Breast epithelium (tissue), 4 donors: ENCODE results near the gene SNX13. TPM values are rescaled to one million over a fixed set of nuclear protein-coding genes. Genes with fewer than 3 reads are reported as not detected.

ENCODE experiments used
- DNase-seq, 2 donors: peaks; one replicate each; pipeline ENCODE4 v3.0.0-alpha.2; 2019; ENCODE audit warnings: low spot score in 2 of 2
- H3K27ac ChIP-seq, 2 donors: fragments of 200-600 bp; sonication (generic) in 1 of 2; one replicate each; pipeline ENCODE4 v1.5.1; 2016 to 2019; ENCODE audit warnings: mild to moderate bottlenecking in 1 of 2
- H3K27me3 ChIP-seq, 2 donors: fragments of 200-600 bp; sonication (generic) in 1 of 2; one replicate each; pipeline versions ENCODE4 v1.5.1 to v1.6.0; 2017 to 2019; ENCODE audit warnings: control low read depth in 1 of 2, mild to moderate bottlenecking in 1 of 2
- H3K36me3 ChIP-seq: fragments of 200-600 bp; one replicate; pipeline ENCODE4 v1.5.1; 2019
- H3K4me1 ChIP-seq, 2 donors: fragments of 200-600 bp; sonication (generic); one replicate each; pipeline ENCODE4 v1.5.1; 2016 to 2019; ENCODE audit warnings: control low read depth in 1 of 2
- H3K4me3 ChIP-seq, 3 donors: fragments of 200-600 bp; sonication (generic); 1 replicate in 2 of 3; 2 replicates in 1 of 3; pipeline ENCODE4 v1.5.1; 2016 to 2019; ENCODE audit warnings: mild to moderate bottlenecking in 3 of 3, moderate library complexity in 2 of 3
- H3K9me3 ChIP-seq, 2 donors: fragments of 200-600 bp; sonication (generic) in 1 of 2; one replicate each; pipeline ENCODE4 v1.5.1; 2016 to 2019; ENCODE audit warnings: control low read depth in 1 of 2
- CTCF ChIP-seq, 3 donors: fragments of 450-650 bp; IDR thresholded peaks; one replicate each; pipeline ENCODE4 v1.5.1; 2016 to 2017; ENCODE audit warnings: antibody characterized with exemption in 3 of 3, mild to moderate bottlenecking in 3 of 3, moderate library complexity in 3 of 3
- POLR2A ChIP-seq: fragments of 450-650 bp; IDR thresholded peaks from one replicate; pipeline ENCODE4 v1.6.1; 2016; ENCODE audit warnings: antibody characterized with exemption, mild to moderate bottlenecking, moderate library complexity
- POLR2AphosphoS5 ChIP-seq, 3 donors: sonication (generic); formaldehyde crosslinking; IDR thresholded peaks; one replicate each; pipeline ENCODE4 v1.6.1; 2017; ENCODE audit warnings: antibody characterized with exemption in 3 of 3
- intact Hi-C: fragments of 100-400 bp; cut with DNase I; formaldehyde crosslinking; loops from one replicate; pipeline ENCODE4 v1.15.1; 2023; ENCODE audit warnings: low total_unique reads
- total RNA-seq, 3 donors: library from RNA; depleted of rRNA; stranded (reverse); fragments of >200 nt; gene quantifications; one replicate each; pipeline ENCODE4 v1.1.0, GENCODE V29; 2016

SNX13 gene
- total RNA-seq: 10 to 100 TPM; 62.6 to 89.9 (median 72.8) TPM

DNA sequence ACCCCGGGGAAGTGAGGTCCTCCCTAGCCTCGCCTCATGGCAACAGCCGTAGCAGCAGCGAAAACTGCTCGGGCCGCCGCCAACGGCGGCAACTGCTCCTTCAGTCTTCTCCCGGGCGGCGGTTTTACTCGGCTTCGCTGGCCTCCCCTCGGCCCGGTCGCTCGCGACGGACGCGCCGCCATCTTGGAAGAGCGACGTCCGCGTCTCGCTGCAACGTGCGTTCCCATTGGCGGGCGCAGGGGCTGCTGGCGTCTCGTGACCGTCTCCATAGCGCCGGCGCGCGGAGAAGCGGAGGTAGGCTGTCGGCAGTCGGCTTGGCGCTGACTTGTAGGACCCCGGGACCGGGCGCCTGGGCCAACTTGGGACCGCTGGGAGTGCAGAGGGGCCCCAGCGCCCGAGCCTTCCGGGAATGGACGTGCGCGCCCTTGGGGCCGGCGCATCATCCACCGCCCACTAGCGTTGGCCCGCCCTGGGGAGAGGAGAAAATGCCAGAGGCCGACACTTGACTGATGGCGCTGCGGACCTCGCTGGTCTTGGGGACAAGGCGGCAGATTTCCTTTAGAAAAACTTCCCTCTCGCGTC is at the start of gene SNX13:
Gene SNX13 (minus strand): TSS at position 193 of the 582 bp plus-strand sequence. CDS start 199 bp downstream, outside the sequence.
- H3K27me3 ChIP-seq: no peaks in the 10 kb centered on the region
- TF ChIP-seq CTCF (IDR thresholded peaks at IDR 0.05) (peak in 1 of 3 donors; percentile 22), POLR2A (peak; percentile 81), POLR2AphosphoS5 (IDR thresholded peaks at IDR 0.05) (peak; percentile 78 to 96 (median 85))
- H3K36me3 ChIP-seq: no peaks in the 10 kb centered on the region
- intact Hi-C loops: no loop called here
- no peaks in the 10 kb centered on the region for H3K4me1 ChIP-seq
- H3K4me3 ChIP-seq: peak within 1 kb of the TSS; percentile 69 to 90 (median 84)
- H3K9me3 ChIP-seq: no peaks in the 10 kb centered on the region
- H3K27ac ChIP-seq: peak within 1 kb of the TSS; percentile 98 to 99
- DNase-seq: peak; percentile 82 to 90

DNA sequence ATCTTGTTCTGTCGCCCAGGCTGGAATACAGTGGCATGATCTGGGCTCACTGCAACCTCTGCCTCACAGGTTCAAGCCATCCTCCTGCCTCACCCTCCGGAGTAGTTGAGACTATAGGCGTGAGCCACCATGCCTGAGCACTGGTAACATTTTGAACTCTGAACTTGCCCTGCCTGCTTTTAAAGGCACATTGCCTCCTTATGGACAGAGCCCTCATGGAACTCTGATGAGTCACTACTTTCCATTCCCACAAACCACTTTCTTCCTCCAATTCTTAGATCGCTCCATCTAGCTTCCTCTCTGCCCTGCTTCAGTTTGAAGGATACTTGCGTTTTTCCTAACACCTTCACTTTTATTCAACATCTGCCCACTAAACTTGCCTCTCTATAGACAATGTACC is 49.3 kb upstream of the SNX13 start:
- DNase-seq: no peak
- intact Hi-C loops: no loop called here
- no peaks in the 10 kb centered on the region for H3K9me3 ChIP-seq

GRCh38 chr7:17988858-17989257 is 48.6 kb upstream of the SNX13 start:
- DNase-seq: no peak
- H3K27me3 ChIP-seq: no peaks in the 10 kb centered on the region
- no peak overlapping the region for H3K4me3 ChIP-seq
- TF ChIP-seq CTCF (IDR thresholded peaks at IDR 0.05) (no peak), POLR2AphosphoS5 (IDR thresholded peaks at IDR 0.05) (no peak), POLR2A (no peak)
- H3K36me3 ChIP-seq: no peaks in the 10 kb centered on the region
- H3K9me3 ChIP-seq: no peaks in the 10 kb centered on the region
- no peak overlapping the region for H3K27ac ChIP-seq
- H3K4me1 ChIP-seq: no peaks in the 10 kb centered on the region
- intact Hi-C loops: no loop called here

More for the DNA sequence above, 49.3 kb upstream of the SNX13 start:
- no peaks in the 10 kb centered on the region for H3K36me3 ChIP-seq
- H3K4me3 ChIP-seq: no peak overlapping the region
- no peaks in the 10 kb centered on the region for H3K27me3 ChIP-seq
- TF ChIP-seq CTCF (IDR thresholded peaks at IDR 0.05): no peak
- no peak for TF ChIP-seq POLR2A
- H3K27ac ChIP-seq: no peak overlapping the region
- H3K4me1 ChIP-seq: no peaks in the 10 kb centered on the region

DNA sequence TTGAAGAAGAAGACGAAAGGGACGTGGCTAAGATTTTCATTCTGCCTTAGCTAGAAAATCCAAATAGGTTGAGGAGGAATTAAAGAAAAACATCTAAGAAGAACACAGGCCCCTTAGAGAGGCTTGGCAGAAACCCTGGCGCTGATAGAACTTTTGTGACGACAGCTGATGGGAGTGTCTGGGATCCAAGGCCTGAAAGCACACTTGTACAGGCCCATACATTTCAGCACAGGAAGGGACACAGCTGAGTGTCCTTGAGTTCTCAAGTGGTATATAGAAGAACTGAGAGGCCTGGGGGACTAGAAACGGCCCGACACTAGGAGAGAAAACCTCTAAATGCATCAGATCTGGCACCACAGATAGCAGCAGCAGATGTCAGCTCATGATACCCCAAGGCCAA is 47.8 kb upstream of the SNX13 start:
- intact Hi-C loops: no loop called here
- no peak for DNase-seq
- H3K27me3 ChIP-seq: no peaks in the 10 kb centered on the region
- no peaks in the 10 kb centered on the region for H3K4me1 ChIP-seq
- H3K4me3 ChIP-seq: no peak overlapping the region
- H3K36me3 ChIP-seq: no peaks in the 10 kb centered on the region
- no peak overlapping the region for H3K27ac ChIP-seq
- no peaks in the 10 kb centered on the region for H3K9me3 ChIP-seq
- no peak for TF ChIP-seq POLR2AphosphoS5 (IDR thresholded peaks at IDR 0.05)
- no peak for TF ChIP-seq POLR2A
- no peak for TF ChIP-seq CTCF (IDR thresholded peaks at IDR 0.05)

GRCh38 chr7:17986851-17987250 is 46.6 kb upstream of the SNX13 start:
- Histone ChIP-seq H3K36me3 (no peaks in the 10 kb centered on the region), H3K27ac (no peak overlapping the region), H3K4me1 (no peaks in the 10 kb centered on the region), H3K4me3 (no peak overlapping the region), H3K27me3 (no peaks in the 10 kb centered on the region), H3K9me3 (no peaks in the 10 kb centered on the region)
- TF ChIP-seq POLR2AphosphoS5 (IDR thresholded peaks at IDR 0.05) (no peak), CTCF (IDR thresholded peaks at IDR 0.05) (no peak), POLR2A (no peak)
- intact Hi-C loops: no loop called here
- DNase-seq: no peak
